ENCODE results near the gene NLGN1.
"Not testable (repeated sequence)": the region's sequence is repeated elsewhere in the genome, so short reads cannot be mapped to it uniquely, and the experiment has no call there.

Gene NLGN1

DNA sequence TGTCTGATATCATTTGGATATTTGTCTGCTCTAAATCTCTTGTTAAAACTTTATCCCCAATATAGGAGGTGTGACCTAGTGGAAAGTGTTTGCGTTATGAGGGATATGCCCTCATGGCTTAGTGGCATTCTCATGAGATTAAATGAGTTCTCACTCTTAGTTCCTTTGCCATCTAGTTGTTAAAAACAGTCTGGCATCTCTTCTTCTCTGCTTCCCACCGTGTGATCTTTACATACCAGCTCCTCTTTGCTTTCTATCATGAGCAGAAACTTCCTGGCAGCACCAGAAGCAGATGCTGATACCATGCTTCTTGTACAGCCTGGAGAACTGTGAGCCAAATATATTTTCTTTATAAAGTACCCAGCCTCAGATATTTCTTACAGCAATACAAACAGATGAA, 33.0 kb downstream of the NLGN1 start:
- TF ChIP-seq, protein P1, sequence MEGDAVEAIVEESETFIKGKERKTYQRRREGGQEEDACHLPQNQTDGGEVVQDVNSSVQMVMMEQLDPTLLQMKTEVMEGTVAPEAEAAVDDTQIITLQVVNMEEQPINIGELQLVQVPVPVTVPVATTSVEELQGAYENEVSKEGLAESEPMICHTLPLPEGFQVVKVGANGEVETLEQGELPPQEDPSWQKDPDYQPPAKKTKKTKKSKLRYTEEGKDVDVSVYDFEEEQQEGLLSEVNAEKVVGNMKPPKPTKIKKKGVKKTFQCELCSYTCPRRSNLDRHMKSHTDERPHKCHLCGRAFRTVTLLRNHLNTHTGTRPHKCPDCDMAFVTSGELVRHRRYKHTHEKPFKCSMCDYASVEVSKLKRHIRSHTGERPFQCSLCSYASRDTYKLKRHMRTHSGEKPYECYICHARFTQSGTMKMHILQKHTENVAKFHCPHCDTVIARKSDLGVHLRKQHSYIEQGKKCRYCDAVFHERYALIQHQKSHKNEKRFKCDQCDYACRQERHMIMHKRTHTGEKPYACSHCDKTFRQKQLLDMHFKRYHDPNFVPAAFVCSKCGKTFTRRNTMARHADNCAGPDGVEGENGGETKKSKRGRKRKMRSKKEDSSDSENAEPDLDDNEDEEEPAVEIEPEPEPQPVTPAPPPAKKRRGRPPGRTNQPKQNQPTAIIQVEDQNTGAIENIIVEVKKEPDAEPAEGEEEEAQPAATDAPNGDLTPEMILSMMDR (conservative IDR thresholded peaks at IDR 0.05): no peak

DNA sequence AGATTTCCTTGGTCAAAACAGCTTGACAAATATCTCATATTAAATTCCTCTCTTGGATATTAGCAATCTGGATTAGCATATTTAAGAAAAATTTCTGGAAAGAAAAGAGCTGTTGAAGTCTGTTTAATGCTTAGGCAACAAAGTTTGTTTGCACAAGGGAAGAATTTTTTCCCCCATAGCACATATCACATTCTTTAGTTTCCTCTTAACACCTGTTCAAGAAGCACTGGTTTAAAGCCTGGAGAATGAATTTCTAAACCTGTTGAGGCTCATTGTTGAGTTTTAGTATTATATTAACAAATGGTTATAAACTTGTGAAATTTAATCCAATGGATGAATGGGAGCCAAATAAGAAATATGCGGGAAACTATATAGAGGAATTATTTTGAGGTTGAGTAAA, 41.5 kb downstream of the NLGN1 start:
- TF ChIP-seq, protein P1 (conservative IDR thresholded peaks at IDR 0.05): no peak
- H3K27ac ChIP-seq: peak overlapping the region; percentile 41

More for the DNA sequence above, 33.0 kb downstream of the NLGN1 start:
- H3K27ac ChIP-seq: no peak overlapping the region

DNA sequence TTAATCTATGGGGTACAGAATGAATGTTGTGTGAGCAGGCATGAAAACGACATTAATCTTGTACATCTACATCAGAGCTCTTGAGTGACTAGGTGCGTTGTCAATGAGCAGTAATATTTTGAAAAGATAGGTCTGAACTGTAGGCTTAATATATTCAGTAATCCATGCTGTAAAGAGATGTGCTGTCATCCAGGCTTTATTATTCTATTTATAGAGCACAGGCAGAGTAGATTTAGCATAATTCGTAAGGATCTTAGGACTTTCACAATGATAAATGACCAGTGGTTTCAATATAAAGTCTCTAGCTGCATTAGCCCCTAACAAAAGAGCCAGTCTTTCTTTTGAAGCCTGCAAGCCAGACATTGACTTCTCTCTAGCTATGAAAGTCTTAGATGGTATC, 43.0 kb downstream of the NLGN1 start:
- TF ChIP-seq, protein P1 (conservative IDR thresholded peaks at IDR 0.05): no peak
- no peak overlapping the region for H3K27ac ChIP-seq

DNA sequence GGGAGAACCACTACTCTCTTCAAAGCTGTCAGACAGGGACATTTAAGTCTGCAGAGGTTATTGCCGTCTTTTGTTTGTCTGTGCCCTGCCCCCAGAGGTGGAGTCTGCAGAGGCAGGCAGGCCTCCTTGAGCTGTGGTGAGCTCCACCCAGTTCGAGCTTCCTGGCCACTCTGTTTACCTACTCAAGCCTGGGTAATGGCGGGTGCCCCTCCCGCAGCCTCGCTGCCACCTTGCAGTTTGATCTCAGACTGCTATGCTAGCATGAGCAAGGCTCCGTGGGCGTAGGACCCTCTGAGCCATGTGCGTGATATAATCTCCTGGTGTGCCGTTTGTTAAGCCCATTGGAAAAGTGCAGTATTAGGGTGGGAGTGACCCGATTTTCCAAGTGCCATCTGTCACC, 54.0 kb downstream of the NLGN1 start:
- H3K27ac ChIP-seq: not testable (repeated sequence)

DNA sequence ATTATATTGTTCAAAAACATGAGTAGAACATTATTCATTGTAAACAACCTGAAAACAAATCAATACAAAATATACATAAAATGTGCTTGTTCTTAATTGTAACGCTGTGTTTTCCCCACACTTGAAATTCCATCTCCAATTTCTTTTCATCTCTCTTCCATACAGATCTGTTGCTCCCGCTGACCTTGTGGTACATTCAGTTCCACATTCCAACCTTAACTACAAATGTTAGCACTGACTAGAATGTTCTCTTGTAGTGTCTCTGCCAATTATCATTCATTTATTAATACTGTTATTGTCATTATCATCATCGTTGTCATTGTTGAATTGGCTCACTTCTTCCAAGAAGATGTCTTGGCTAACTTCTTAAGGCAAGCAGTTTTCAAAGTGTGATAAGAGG, 65.7 kb downstream of the NLGN1 start:
- no peak overlapping the region for H3K27ac ChIP-seq
- TF ChIP-seq, protein P1 (conservative IDR thresholded peaks at IDR 0.05): no peak

DNA sequence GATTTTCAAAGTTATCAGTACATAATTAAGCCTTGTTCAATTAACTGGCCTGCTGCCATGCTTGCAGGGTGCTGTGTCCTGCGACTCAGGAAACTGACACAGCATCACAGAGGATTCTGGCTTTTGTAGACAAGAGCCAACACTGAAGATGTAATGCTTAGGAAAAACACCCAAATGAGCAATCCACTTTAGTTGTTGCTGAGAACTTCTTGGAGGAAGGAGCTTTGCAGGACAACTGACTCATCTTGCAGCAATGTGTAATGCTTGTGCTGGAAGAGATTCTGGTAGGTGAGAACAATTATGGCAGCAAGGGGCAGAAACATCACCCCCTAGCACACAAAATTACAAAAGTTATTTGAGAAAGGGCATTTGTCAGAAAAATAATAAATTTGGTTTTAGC, 67.6 kb downstream of the NLGN1 start:
- TF ChIP-seq, protein P1 (conservative IDR thresholded peaks at IDR 0.05): no peak
- no peak overlapping the region for H3K27ac ChIP-seq

DNA sequence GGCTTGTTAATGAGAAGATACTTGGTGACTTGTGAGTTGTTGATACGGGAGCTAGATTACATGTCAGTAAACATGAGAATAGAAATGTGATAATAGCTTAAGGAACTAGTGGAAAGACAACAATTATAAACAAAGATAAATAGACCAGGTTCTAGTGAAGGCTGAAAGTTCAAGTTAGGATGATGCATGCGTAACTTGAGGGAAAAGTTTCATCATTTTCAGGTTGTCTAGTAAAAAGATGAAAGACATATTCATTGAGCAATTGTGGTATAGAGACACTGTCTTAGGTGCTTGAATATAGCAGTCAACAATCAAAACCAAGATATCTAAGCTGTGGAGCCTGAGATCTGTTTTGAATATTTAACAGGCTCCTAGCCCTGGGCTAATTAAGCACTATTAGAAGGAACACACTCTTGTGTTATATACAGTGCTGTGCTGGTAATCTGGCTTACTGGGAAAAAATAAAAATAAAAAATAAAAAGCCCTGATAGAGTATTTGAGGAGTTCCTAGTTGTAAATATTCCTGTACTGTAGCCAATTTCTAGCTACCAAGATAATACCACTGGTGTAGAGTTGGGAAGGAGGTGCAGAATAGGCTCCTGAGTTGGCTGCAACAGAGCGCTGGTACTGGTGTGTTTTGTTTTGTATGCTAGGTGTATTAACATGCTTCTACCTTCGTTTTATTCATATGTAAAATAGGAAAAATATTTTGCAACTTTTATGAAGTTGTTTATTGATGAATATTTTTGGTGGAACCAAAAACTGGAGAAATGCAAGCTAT, 68.5 kb downstream of the NLGN1 start:
- TF ChIP-seq, protein P1 (conservative IDR thresholded peaks at IDR 0.05): no peak
- no peak overlapping the region for H3K27ac ChIP-seq

DNA sequence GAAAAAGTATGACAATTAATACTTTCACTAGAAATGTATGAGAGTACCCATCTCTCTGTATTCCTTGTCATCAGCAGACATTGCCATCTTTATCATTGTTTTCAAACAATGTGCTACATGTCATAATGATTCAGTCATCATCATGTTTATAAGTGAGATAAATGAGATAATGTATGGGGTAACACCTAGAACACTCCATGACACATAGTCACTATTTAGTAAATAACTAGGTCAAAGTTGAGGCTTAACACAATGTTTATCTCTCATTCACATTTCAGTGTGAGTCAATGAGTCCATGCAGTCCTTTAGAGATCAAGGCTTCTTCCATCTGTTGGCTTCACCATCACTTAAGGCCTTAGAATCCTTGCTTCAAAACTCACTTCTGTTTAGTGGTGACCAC, 70.0 kb downstream of the NLGN1 start:
- TF ChIP-seq, protein P1 (conservative IDR thresholded peaks at IDR 0.05): no peak
- no peak overlapping the region for H3K27ac ChIP-seq
